ENCODE data around the gene SLC24A3. TPM values are rescaled to one million over a fixed set of nuclear protein-coding genes. Genes with fewer than 3 reads are reported as not detected.
A peak's percentile ranks its signal among the peaks of the same experiment; 100 is the strongest.

Gene SLC24A3
- total RNA-seq, 1 donor from 2014 or later: 0.79 TPM

- no peak overlapping the region for H3K4me3 ChIP-seq (ENCODE audit: insufficient read depth, low read depth, low read length)
- Mint-ChIP-seq H3K36me3 (ENCODE audit: low read depth, unreplicated experiment) (no peaks in the 10 kb centered on the region), H3K27me3 (ENCODE audit: low read depth, unreplicated experiment) (peaks cover 24% of the 10 kb centered on the region), H3K4me1 (ENCODE audit: low read depth, unreplicated experiment) (peaks cover 15% of the 10 kb centered on the region), H3K27ac (ENCODE audit: unreplicated experiment) (peak overlapping the region; percentile 48), H3K9me3 (ENCODE audit: unreplicated experiment) (no peaks in the 10 kb centered on the region), H3K4me3 (ENCODE audit: unreplicated experiment) (peak overlapping the region; percentile 0)
- H3K27ac ChIP-seq (ENCODE audit: low read depth, low read length): peak overlapping the region; percentile 52
- peak overlapping the region; percentile 15 for H3K9ac ChIP-seq (ENCODE audit: low read length)
- peak; percentile 34 for FAIRE-seq
- DNase-seq (ENCODE audit: low read depth): peak; percentile 59
- H3K27me3 ChIP-seq (ENCODE audit: insufficient read depth, low read length): no peaks in the 10 kb centered on the region
- H3K4me2 ChIP-seq (ENCODE audit: low read length): peak overlapping the region; percentile 54
- peaks cover 4% of the 10 kb centered on the region for H3K4me1 ChIP-seq (ENCODE audit: insufficient read depth, low read length)
- H3K9me3 ChIP-seq (ENCODE audit: insufficient read depth, low read depth, low read length): no peaks in the 10 kb centered on the region
- TF ChIP-seq CTCF (IDR thresholded peaks at IDR 0.05; ENCODE audit: insufficient read depth, low read depth, low read length) (no peak), EZH2 (IDR thresholded peaks at IDR 0.05; ENCODE audit: insufficient read depth, low read length) (no peak)
- H2AFZ ChIP-seq (ENCODE audit: low read depth, low read length): no peak overlapping the region
- H3K36me3 ChIP-seq (ENCODE audit: insufficient read depth, low read length): no peaks in the 10 kb centered on the region
- H3K79me2 ChIP-seq (ENCODE audit: insufficient read depth, low read length): no peaks in the 10 kb centered on the region
- no peaks in the 10 kb centered on the region for H4K20me1 ChIP-seq (ENCODE audit: insufficient read depth, low read length)
Measured at GRCh38 chr20:19433371-19434350, 221.2 kb downstream of the SLC24A3 start.

GRCh38 chr20:19435316-19435715 lies 222.9 kb downstream of the SLC24A3 start:
- H2AFZ ChIP-seq (ENCODE audit: low read depth, low read length): no peak overlapping the region
- Mint-ChIP-seq H3K4me3 (ENCODE audit: unreplicated experiment) (no peak overlapping the region), H3K36me3 (ENCODE audit: low read depth, unreplicated experiment) (peaks cover 2% of the 10 kb centered on the region), H3K4me1 (ENCODE audit: low read depth, unreplicated experiment) (peaks cover 15% of the 10 kb centered on the region), H3K27ac (ENCODE audit: unreplicated experiment) (no peak overlapping the region), H3K9me3 (ENCODE audit: unreplicated experiment) (no peaks in the 10 kb centered on the region), H3K27me3 (ENCODE audit: low read depth, unreplicated experiment) (peaks cover 25% of the 10 kb centered on the region)
- H3K4me3 ChIP-seq (ENCODE audit: insufficient read depth, low read depth, low read length): no peak overlapping the region
- H3K4me1 ChIP-seq (ENCODE audit: insufficient read depth, low read length): peaks cover 4% of the 10 kb centered on the region
- FAIRE-seq: no peak
- no peaks in the 10 kb centered on the region for H3K9me3 ChIP-seq (ENCODE audit: insufficient read depth, low read depth, low read length)
- no peak for DNase-seq (ENCODE audit: low read depth)
- H3K27ac ChIP-seq (ENCODE audit: low read depth, low read length): no peak overlapping the region
- no peaks in the 10 kb centered on the region for H3K36me3 ChIP-seq (ENCODE audit: insufficient read depth, low read length)
- no peak overlapping the region for H3K9ac ChIP-seq (ENCODE audit: low read length)
- TF ChIP-seq EZH2 (IDR thresholded peaks at IDR 0.05; ENCODE audit: insufficient read depth, low read length): no peak
- TF ChIP-seq CTCF (IDR thresholded peaks at IDR 0.05; ENCODE audit: insufficient read depth, low read depth, low read length): no peak
- no peak overlapping the region for H3K4me2 ChIP-seq (ENCODE audit: low read length)
- no peaks in the 10 kb centered on the region for H4K20me1 ChIP-seq (ENCODE audit: insufficient read depth, low read length)
- H3K79me2 ChIP-seq (ENCODE audit: insufficient read depth, low read length): no peaks in the 10 kb centered on the region
- H3K27me3 ChIP-seq (ENCODE audit: insufficient read depth, low read length): no peaks in the 10 kb centered on the region

GRCh38 chr20:19435821-19436220 lies 223.4 kb downstream of the SLC24A3 start:
- Histone ChIP-seq H4K20me1 (ENCODE audit: insufficient read depth, low read length) (no peaks in the 10 kb centered on the region), H3K9ac (ENCODE audit: low read length) (no peak overlapping the region), H3K27ac (ENCODE audit: low read depth, low read length) (no peak overlapping the region), H3K79me2 (ENCODE audit: insufficient read depth, low read length) (no peaks in the 10 kb centered on the region), H3K27me3 (ENCODE audit: insufficient read depth, low read length) (no peaks in the 10 kb centered on the region), H3K4me1 (ENCODE audit: insufficient read depth, low read length) (peaks cover 4% of the 10 kb centered on the region), H3K36me3 (ENCODE audit: insufficient read depth, low read length) (no peaks in the 10 kb centered on the region), H3K4me2 (ENCODE audit: low read length) (no peak overlapping the region), H3K4me3 (ENCODE audit: insufficient read depth, low read depth, low read length) (no peak overlapping the region), H3K9me3 (ENCODE audit: insufficient read depth, low read depth, low read length) (no peaks in the 10 kb centered on the region), H2AFZ (ENCODE audit: low read depth, low read length) (no peak overlapping the region)
- peaks cover 2% of the 10 kb centered on the region for H3K36me3 Mint-ChIP-seq (ENCODE audit: low read depth, unreplicated experiment)
- H3K27me3 Mint-ChIP-seq (ENCODE audit: low read depth, unreplicated experiment): peaks cover 21% of the 10 kb centered on the region
- H3K4me3 Mint-ChIP-seq (ENCODE audit: unreplicated experiment): no peak overlapping the region
- DNase-seq (ENCODE audit: low read depth) (no peak), FAIRE-seq (no peak)
- TF ChIP-seq EZH2 (IDR thresholded peaks at IDR 0.05; ENCODE audit: insufficient read depth, low read length) (no peak), CTCF (IDR thresholded peaks at IDR 0.05; ENCODE audit: insufficient read depth, low read depth, low read length) (no peak)
- no peaks in the 10 kb centered on the region for H3K9me3 Mint-ChIP-seq (ENCODE audit: unreplicated experiment)
- no peak overlapping the region for H3K27ac Mint-ChIP-seq (ENCODE audit: unreplicated experiment)
- peaks cover 15% of the 10 kb centered on the region for H3K4me1 Mint-ChIP-seq (ENCODE audit: low read depth, unreplicated experiment)

All from astrocyte (in vitro differentiated cells and primary cell).